Spinal cord (tissue), 10 donors: ENCODE measurements around the gene NMRAL1. TPM values are rescaled to one million over a fixed set of nuclear protein-coding genes. Genes with fewer than 3 reads are reported as not detected.

ENCODE experiments used
- DNase-seq, 6 donors: peaks; one replicate each; pipeline versions ENCODE4 v3.0.0 to v3.0.0-alpha.2; 2013 to 2015; ENCODE audit warnings: low spot score in 6 of 6, low read depth in 4 of 6
- H3K27ac ChIP-seq: one replicate; pipeline ENCODE4 v1.5.1; 2013; ENCODE audit warnings: low read depth, low read length, control low read depth
- H3K27me3 ChIP-seq: one replicate; pipeline ENCODE4 v1.6.1; 2013; ENCODE audit warnings: low read length; ENCODE audit not compliant: control insufficient read depth, insufficient read depth
- H3K36me3 ChIP-seq: one replicate; pipeline ENCODE4 v1.6.1; 2013; ENCODE audit warnings: low read length; ENCODE audit not compliant: control insufficient read depth, insufficient read depth
- H3K4me1 ChIP-seq: one replicate; pipeline ENCODE4 v1.6.1; 2013; ENCODE audit warnings: low read length; ENCODE audit not compliant: control insufficient read depth, insufficient read depth
- H3K4me3 ChIP-seq: one replicate; pipeline ENCODE4 v1.5.1; 2013; ENCODE audit warnings: low read depth, low read length, control low read depth
- H3K9me3 ChIP-seq: one replicate; pipeline ENCODE4 v1.6.1; 2013; ENCODE audit warnings: low read length; ENCODE audit not compliant: control insufficient read depth, insufficient read depth
- WGBS: methylation state at CpG from one replicate; pipeline ENCODE4 v1.1.5; 2013; ENCODE audit warnings: missing lambda C conversion rate; ENCODE audit not compliant: insufficient coverage; 5-methylcytosine and 5-hydroxymethylcytosine counted together
- polyA plus RNA-seq, 2 donors: library from polyadenylated mRNA; unstranded; fragments of 120-200 nt; gene quantifications; one replicate each; pipeline ENCODE4 v1.2.1, GENCODE V29; 2013; ENCODE audit not compliant: insufficient read length in 2 of 2
- total RNA-seq, 2 donors: library from RNA; depleted of rRNA in 1 of 2; stranded (reverse); fragments of 120-200 nt in 1 of 2; fragments of >200 nt in 1 of 2; gene quantifications; one replicate each; pipeline versions ENCODE4 v1.2.3 to v1.2.4, GENCODE V29; 2013 to 2014
- donor health status: healthy.

NMRAL1 gene
- total and polyA plus RNA-seq, 4 donors = 28.6 to 60.8 (median 52.6) TPM

DNA sequence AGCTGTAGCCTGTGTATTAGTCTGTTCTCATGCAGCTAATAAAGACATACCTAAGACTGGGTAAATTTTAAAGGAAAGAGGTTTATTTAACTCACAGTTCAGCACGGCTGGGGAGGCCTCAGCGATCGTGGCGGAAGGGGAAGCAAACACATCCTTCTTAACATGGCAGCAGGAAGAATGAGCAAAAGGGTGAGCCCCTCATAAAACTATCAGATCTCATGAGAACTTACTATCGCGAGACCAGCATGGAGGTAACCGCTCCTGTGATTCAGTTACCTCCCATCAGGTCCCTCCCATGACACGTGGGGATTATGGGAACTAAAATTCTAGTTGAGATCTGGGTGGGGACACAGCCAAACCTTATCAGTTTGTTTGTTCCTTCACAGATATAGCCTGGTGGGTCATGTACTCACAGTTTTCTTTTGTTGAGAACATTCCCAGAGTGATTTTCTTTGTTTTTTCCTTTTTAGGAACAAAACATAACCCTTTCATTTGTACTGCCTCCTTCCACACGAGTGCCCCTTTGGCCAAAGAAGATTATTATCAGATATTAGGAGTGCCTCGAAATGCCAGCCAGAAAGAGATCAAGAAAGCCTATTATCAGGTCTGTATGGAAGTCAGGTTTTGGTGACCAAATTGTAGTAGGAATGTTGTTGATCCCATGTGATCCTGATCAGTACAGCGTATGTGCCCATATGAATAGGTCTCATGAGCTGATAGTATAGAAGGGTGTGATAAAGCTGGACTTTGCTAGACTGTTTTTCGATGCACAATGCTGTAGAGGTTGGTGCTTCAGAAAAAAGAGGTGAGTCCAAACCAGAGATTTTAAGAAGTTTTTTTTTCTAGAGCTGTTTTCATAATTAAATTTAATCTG, 40.3 kb downstream of the NMRAL1 start:
- no peaks in the 10 kb centered on the region for H3K9me3 ChIP-seq
- peaks cover 50% of the 10 kb centered on the region for H3K36me3 ChIP-seq
- no peak overlapping the region for H3K4me3 ChIP-seq
- WGBS = 73% methylated on average over 6 of the region's 12 CpGs
- no peaks in the 10 kb centered on the region for H3K27me3 ChIP-seq
- DNase-seq = no peak
- no peaks in the 10 kb centered on the region for H3K4me1 ChIP-seq
- no peak overlapping the region for H3K27ac ChIP-seq

DNA sequence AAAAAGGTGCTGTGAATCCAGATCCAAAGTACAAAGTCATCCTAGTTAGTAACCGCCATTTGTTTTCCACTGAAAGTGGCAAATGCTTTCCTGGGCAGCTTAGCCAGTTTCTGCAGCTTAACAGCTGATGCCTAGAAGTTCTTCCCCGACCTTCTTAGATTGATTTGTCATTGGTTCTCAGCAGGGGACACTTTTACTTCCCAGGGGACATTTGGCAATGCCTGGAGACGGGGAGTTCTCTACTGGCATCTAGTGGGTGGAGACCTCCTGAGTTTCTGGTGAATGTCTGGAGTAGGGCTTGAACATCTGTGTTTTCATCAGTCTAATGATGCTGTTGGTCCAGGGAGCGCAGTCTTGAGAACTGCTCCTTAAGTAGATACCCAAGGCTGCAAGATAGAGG, 41.2 kb downstream of the NMRAL1 start:
- no peak for DNase-seq
- H3K36me3 ChIP-seq = peaks cover 48% of the 10 kb centered on the region
- H3K27me3 ChIP-seq = no peaks in the 10 kb centered on the region
- no peak overlapping the region for H3K27ac ChIP-seq
- no peak overlapping the region for H3K4me3 ChIP-seq
- no peaks in the 10 kb centered on the region for H3K4me1 ChIP-seq
- 68% methylated on average over 4 of the region's 4 CpGs for WGBS
- H3K9me3 ChIP-seq = no peaks in the 10 kb centered on the region

GRCh38 chr16:4431023-4431422, 43.4 kb downstream of the NMRAL1 start:
- H3K27ac ChIP-seq = no peak overlapping the region
- no peaks in the 10 kb centered on the region for H3K27me3 ChIP-seq
- no peaks in the 10 kb centered on the region for H3K9me3 ChIP-seq
- no peak for DNase-seq
- H3K4me3 ChIP-seq = no peak overlapping the region
- peaks cover 36% of the 10 kb centered on the region for H3K36me3 ChIP-seq
- peaks cover 5% of the 10 kb centered on the region for H3K4me1 ChIP-seq
- 98% methylated on average over 5 of the region's 9 CpGs for WGBS

DNA sequence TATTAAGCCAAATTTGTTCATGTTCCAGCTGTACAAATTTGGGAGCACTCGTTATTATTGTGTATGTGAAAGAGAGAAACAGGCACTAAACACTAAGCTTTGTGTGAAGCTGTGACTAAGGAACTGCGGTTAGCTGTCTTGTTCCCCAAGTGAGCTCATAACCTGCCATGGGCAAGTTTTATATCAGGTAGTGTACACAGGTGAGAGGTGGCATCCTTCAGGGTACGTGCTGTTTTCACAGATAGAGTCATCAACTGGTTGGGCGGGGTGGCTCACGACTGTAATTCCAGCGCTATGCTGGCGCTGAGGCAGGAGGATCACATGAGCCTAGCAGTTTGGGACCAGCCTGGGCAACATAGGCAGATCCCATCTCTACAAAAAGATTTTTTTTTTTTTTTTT, 45.9 kb downstream of the NMRAL1 start:
- no peaks in the 10 kb centered on the region for H3K27me3 ChIP-seq
- DNase-seq = no peak
- peaks cover 10% of the 10 kb centered on the region for H3K4me1 ChIP-seq
- H3K27ac ChIP-seq = no peak overlapping the region
- H3K4me3 ChIP-seq = no peak overlapping the region
- 93% methylated on average over 6 of the region's 7 CpGs for WGBS
- no peaks in the 10 kb centered on the region for H3K9me3 ChIP-seq
- H3K36me3 ChIP-seq = peaks cover 34% of the 10 kb centered on the region

DNA sequence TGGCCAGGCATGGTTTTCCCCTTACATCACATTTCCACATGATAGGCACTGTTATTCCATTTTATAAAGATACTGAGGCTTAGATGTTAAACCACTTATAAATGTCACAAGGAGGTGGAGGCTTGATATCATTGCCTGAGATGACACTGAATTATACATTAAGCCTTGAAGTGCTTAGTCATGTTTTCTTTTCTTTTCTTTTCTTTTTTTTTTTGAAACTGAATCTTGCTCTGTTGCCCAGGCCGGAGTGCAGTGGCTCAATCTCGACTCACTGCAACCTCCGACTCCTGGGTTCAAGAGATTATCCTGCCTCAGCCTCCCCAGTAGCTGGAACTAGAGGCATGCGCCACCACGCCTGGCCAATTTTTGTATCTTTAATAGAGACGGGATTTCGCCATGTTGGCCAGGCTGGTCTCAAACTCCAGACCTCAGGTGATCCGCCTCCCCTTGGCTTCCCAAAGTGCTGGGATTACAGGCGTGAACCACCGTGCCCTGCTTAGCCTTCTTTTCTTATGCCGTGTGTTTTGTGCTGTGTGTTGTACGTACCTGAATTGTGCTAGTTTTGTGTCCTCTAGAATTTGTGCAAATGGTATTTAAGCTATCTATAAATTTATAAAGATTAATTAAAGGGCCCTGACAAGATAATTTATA, 47.6 kb downstream of the NMRAL1 start:
- DNase-seq = no peak
- Histone ChIP-seq H3K4me3 (peak overlapping the region; percentile 97), H3K9me3 (no peaks in the 10 kb centered on the region), H3K4me1 (peaks cover 10% of the 10 kb centered on the region), H3K27me3 (no peaks in the 10 kb centered on the region), H3K36me3 (peaks cover 27% of the 10 kb centered on the region), H3K27ac (no peak overlapping the region)
- WGBS = 88% methylated on average over 9 of the region's 12 CpGs

- Histone ChIP-seq H3K4me1 (peaks cover 10% of the 10 kb centered on the region), H3K9me3 (no peaks in the 10 kb centered on the region), H3K27ac (peak overlapping the region; percentile 98), H3K36me3 (peaks cover 21% of the 10 kb centered on the region), H3K27me3 (no peaks in the 10 kb centered on the region), H3K4me3 (peak overlapping the region; percentile 97)
- DNase-seq = no peak
- WGBS = 4% methylated on average over 20 of the region's 31 CpGs
Observed at GRCh38 chr16:4426021-4426684, 48.3 kb downstream of the NMRAL1 start.

- WGBS = under 1% methylated on average over 68 of the region's 68 CpGs
- DNase-seq = peak; percentile 88 to 98 (median 94)
- H3K4me1 ChIP-seq = peaks cover 10% of the 10 kb centered on the region
- H3K9me3 ChIP-seq = no peaks in the 10 kb centered on the region
- peaks cover 18% of the 10 kb centered on the region for H3K36me3 ChIP-seq
- H3K27ac ChIP-seq = peak within 1 kb of the TSS; percentile 98
- no peaks in the 10 kb centered on the region for H3K27me3 ChIP-seq
- H3K4me3 ChIP-seq = peak within 1 kb of the TSS; percentile 97
Observed at GRCh38 chr16:4425378-4426020, 48.9 kb downstream of the NMRAL1 start, which contains the start of gene DNAJA3. Gene DNAJA3 (plus strand): TSS chr16:4425868. CDS start chr16:4425882, 14 bp downstream.

DNA sequence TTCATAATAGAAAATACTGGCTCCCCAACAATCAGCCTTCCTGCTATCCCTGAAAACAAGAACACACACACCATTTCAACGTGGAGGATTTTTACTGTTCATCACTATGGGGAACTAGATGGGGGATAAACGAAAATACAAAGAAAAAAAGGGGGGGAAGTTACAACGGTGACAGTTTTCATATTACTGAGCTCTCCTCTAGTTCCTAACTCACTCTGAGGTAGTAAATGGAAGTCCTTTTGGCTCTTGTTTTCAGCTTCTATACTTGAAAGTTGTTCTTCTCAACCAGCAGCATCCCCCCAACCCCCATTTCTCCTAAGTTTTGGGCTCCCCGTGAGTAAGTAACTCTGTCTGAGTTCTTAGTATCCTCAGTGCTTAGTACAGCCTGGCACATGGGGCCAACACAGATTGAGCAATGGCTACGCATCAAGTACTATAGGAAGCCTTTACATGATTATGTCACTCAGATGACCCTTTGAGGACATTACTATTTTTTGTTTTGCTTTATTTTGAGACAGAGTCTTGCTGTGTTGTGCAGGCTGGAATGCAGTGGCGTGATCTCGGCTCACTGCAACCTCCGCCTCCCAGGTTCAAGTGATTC, 53.8 kb downstream of the NMRAL1 start:
- WGBS = no CpG with 5 or more reads among the region's 8 CpGs

GRCh38 chr16:4419402-4419959, 54.9 kb downstream of the NMRAL1 start:
- H3K9me3 ChIP-seq = no peaks in the 10 kb centered on the region
- no peaks in the 10 kb centered on the region for H3K27me3 ChIP-seq
- H3K36me3 ChIP-seq = no peaks in the 10 kb centered on the region
- DNase-seq = no peak
- H3K4me3 ChIP-seq = no peak overlapping the region
- peaks cover 21% of the 10 kb centered on the region for H3K4me1 ChIP-seq
- 82% methylated on average over 7 of the region's 7 CpGs for WGBS
- H3K27ac ChIP-seq = no peak overlapping the region

More for the DNA sequence above, 53.8 kb downstream of the NMRAL1 start:
- Histone ChIP-seq H3K27ac (no peak overlapping the region), H3K4me1 (peaks cover 15% of the 10 kb centered on the region), H3K36me3 (no peaks in the 10 kb centered on the region), H3K4me3 (no peak overlapping the region), H3K9me3 (no peaks in the 10 kb centered on the region), H3K27me3 (no peaks in the 10 kb centered on the region)
- no peak for DNase-seq
